ENCODE results near the gene EFCC1. TPM values are rescaled to one million over a fixed set of nuclear protein-coding genes. Genes with fewer than 3 reads are reported as not detected.

The EFCC1 gene
- total RNA-seq, 1 donor: 9.2 TPM

- DNase-seq (ENCODE audit: low read depth in 2 of 3, low spot score in 2 of 3): no peak
These were observed 12.4 kb downstream of the EFCC1 start for GRCh38 chr3:129013491-129013891.

DNA sequence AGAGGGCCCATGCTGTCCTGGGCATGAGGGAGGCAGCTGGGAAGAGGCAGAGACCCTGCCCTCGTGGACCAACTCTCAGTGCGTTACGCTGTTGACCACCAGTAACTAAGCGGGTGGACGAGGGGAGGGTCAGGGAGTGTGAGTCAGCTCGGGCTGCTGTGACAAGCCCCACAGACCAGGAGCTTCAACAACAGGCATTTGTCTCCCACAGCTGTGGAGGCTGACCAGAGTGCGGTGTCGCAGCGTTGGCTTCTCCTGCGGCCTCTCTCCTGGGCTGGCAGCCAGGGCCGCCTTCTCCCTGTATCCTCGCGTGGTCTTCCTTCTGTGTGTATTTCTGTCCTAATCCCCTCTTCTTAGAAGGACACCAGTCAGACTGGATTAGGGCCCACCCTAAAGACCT, 13.0 kb downstream of the EFCC1 start:
- DNase-seq (ENCODE audit: low read depth in 2 of 3, low spot score in 2 of 3): no peak

DNA sequence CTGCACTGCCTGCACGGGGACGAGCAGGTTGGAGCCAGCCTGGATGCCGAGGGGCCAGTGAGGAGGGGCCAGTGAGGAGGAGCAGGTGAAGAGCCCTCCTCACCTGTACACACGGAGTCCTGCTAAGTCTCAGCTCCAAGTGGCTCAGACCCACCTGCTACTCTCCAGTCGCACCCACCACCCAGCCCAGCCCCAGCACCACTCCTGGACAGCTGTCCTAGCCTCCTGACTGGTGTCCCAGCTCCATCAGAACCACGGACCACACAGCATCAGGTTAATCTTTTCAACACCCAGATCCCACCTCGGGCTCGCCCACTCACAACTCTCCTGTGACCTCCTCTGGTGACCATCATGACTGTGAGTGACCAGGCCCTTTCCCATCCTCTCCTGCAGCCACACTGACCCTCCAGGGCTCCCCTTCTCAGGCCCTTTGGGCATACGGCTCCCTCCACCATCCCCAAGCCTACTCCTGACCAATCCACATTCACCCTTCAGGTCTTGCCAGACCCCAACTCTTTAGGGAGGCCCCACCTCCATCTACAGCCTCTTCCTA, 13.8 kb downstream of the EFCC1 start:
- no peak for DNase-seq (ENCODE audit: low read depth in 2 of 3, low spot score in 2 of 3)

- peak in 2 of 3 donors; percentile 75 for DNase-seq (ENCODE audit: low read depth in 2 of 3, low spot score in 2 of 3)
These were observed 14.4 kb downstream of the EFCC1 start for GRCh38 chr3:129015388-129016105.

- peak; percentile 44 to 93 (median 92) for DNase-seq (ENCODE audit: low read depth in 2 of 3, low spot score in 2 of 3)
These were observed 15.2 kb downstream of the EFCC1 start for GRCh38 chr3:129016356-129016719.

DNA sequence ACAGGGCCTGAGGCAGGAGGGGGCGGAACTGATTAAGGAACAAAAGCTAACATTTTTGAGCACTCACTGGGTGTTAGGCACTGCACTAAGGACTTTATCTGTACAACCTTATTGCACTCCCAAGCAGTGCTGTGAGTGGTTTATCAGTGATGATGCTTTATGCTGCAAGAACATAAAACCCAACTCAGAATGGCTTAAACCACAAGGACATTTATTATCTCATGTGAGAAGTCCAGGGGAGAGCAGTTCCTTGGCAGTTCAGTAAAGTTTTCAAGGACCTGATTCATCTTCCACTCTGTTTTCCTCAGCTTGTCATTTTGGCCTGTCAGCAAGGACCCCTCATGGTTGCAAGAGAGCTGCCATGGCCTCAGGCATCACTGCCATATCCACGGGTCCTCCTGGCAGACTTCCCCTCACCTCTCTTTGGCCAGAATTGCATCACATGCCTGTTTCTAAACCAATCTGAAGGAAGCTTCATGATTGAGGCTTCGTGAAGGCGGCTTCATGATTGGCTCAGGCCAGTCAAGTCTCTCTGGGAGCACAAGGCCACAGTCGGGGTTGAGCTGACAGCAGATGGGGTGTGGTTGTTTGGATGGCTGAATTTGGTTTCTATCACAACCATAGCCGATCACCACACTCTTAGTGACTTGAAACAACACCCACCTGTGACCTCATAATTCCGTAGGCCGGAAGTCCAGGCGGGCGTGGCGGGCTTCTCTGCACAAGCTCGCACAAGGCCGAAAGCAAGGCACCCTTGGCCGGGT, 15.8 kb downstream of the EFCC1 start:
- no peak for DNase-seq (ENCODE audit: low read depth in 2 of 3, low spot score in 2 of 3)

- no peak for DNase-seq (ENCODE audit: low read depth in 2 of 3, low spot score in 2 of 3)
These were observed 16.4 kb downstream of the EFCC1 start for GRCh38 chr3:129017484-129017899.

- no peak for DNase-seq (ENCODE audit: low read depth in 2 of 3, low spot score in 2 of 3)
These were observed 17.2 kb downstream of the EFCC1 start for GRCh38 chr3:129018271-129018670.

- DNase-seq (ENCODE audit: low read depth in 2 of 3, low spot score in 2 of 3): no peak
These were observed 17.6 kb downstream of the EFCC1 start for GRCh38 chr3:129018751-129019150.

- no peak for DNase-seq (ENCODE audit: low read depth in 2 of 3, low spot score in 2 of 3)
These were observed 18.2 kb downstream of the EFCC1 start for GRCh38 chr3:129019266-129019665.

- DNase-seq (ENCODE audit: low read depth in 2 of 3, low spot score in 2 of 3): no peak
These were observed 19.6 kb downstream of the EFCC1 start for GRCh38 chr3:129020691-129021090.

- DNase-seq (ENCODE audit: low read depth in 2 of 3, low spot score in 2 of 3): no peak
These were observed 20.0 kb downstream of the EFCC1 start for GRCh38 chr3:129021140-129021551.

DNA sequence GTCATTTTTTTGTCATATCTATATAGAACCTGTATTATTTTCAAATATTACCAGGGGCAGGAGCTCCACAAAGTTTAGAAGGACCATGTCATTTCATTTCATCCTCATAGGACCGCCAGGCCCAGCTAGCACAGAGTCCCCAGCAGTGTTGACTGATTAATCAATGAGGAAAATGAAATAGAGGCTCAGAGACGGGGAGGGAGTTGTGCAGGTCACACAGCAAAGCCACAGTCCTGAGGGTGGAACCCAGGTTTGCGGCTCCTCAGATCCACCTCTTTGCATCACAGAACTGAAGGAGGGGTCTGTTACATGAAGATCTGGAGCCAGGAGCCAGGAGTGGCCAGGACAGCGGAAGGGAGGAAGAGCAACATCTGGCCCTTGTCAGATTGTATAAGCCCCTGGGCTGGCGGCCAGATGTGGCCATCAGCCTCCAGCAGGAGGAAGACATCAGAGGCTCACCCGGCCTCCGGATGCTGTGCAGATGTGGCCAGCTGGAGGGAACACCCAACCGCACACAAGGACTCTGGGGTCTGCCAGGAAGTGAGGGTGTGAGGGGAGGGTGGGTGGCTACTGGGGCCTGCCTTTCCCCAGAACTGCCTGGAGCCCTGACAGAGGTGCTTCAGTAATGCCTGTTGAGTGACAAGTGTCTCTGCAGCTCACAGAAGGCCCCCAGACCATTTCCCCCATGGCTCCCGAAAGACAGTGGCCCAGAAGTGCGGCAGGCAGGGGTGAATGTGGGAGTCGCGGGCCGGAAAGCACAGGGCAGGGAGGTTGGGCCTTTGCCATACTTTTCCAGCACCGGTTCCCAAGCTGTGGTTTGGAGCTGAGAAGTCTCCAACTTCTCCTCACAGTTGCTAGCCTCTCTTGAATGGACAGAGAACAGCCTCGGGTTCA, 21.3 kb downstream of the EFCC1 start:
- DNase-seq (ENCODE audit: low read depth in 2 of 3, low spot score in 2 of 3): peak in 1 of 3 donors; percentile 47

- DNase-seq (ENCODE audit: low read depth in 2 of 3, low spot score in 2 of 3): no peak
These were observed 21.9 kb downstream of the EFCC1 start for GRCh38 chr3:129023008-129023358.

DNA sequence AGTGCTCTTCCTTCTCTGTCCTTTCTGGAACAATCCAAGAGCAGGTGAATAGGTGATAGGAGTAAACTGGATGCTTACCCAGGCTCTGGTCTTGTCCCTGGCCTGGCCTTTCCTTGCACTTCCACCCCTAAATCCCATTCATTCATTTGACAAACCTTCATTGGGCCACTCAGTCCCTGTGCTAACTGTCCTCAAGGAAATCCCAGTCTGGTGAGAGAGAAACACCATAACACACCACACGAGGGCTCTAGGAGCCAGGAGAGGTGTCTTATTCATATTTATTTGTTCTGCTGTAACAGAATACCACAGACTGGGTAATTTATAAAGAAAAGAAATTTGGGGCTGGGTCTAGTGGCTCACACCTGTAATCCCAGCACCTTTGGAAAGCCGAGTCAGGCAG, 22.8 kb downstream of the EFCC1 start:
- no peak for DNase-seq (ENCODE audit: low read depth in 2 of 3, low spot score in 2 of 3)

DNA sequence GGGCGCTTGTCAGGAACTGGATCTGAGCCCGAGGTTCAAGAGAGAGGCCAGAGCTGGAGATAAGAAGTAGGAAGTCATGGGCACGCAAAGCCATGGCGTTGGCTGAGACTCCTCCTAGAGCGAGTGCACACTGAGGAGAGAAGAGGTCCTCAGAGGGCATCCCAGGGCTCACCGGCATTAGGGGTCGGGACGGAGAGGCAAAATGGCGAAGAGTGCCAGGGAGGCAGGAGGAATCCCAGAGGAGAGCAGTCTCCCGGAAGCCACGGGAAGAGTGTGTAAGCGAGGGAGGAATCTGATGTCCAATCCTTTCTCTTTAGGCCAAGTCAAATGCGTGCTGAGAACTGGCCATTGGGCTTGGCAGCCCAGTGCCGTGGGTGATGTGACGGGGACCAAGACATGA, 24.0 kb downstream of the EFCC1 start:
- no peak for DNase-seq (ENCODE audit: low read depth in 2 of 3, low spot score in 2 of 3)

- no peak for DNase-seq (ENCODE audit: low read depth in 2 of 3, low spot score in 2 of 3)
These were observed 24.8 kb downstream of the EFCC1 start for GRCh38 chr3:129025691-129026435.

GRCh38 chr3:129026728-129027543, 25.8 kb downstream of the EFCC1 start:
- peak; percentile 83 to 97 (median 94) for DNase-seq (ENCODE audit: low read depth in 2 of 3, low spot score in 2 of 3)

- no peak for DNase-seq (ENCODE audit: low read depth in 2 of 3, low spot score in 2 of 3)
These were observed 26.4 kb downstream of the EFCC1 start for GRCh38 chr3:129027544-129027880.

DNA sequence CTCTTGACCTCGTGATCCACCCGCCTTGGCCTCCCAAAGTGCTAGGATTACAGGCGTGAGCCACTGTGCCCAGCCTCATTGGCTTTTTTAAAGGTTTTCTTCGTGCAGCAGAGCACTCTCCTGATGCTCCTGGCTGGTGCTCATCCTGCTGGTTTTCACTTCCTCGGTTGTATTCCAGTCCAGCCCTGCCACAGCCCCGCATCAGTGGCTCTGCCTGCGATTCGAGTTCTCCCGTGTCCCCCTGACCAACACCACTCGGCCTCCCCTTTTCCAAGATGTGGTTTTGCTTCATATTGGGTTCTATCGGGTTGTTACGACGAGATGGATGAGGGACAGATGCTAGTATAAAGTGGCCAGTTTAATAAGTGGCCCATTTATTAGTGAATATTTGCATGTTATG, 27.8 kb downstream of the EFCC1 start:
- no peak for DNase-seq (ENCODE audit: low read depth in 2 of 3, low spot score in 2 of 3)
